ENCODE data around the gene HSD17B3. TPM values are rescaled to one million over a fixed set of nuclear protein-coding genes. Genes with fewer than 3 reads are reported as not detected.
A peak's percentile ranks its signal among the peaks of the same experiment; 100 is the strongest.

HSD17B3 gene
- total RNA-seq, 1 experiment from 2014 or later: not detected

DNA sequence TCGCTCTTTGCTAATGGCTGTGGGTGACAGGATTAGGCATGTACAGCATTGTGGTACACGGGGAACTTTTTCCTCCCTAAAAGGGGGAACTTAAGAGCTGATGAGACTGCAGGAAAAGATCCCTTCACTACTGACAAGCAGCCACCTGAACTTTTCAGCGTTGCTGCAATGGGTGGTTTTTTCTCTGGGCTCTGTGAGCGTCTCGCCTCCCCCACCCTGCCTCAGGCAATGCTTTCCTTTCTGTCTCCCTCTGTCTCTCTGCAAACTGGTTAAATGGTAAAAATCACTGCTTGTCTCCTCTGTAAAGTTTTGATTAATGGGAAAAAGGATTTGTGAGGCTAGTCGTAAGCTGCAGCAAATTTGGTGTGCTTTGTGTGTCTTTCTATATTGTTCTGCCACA is 20.3 kb downstream of the HSD17B3 start:
- no peaks in the 10 kb centered on the region for H3K9me3 ChIP-seq (replicated peaks)
- no peaks in the 10 kb centered on the region for H3K36me3 ChIP-seq
- no peak for DNase-seq (ENCODE audit: low read depth in 1 of 2, low spot score in 2 of 2)
- H3K27ac ChIP-seq: no peak overlapping the region
- no peaks in the 10 kb centered on the region for H3K27me3 ChIP-seq (replicated peaks)
- no peak overlapping the region for H3K4me3 ChIP-seq
- H3K4me1 ChIP-seq (replicated peaks): no peaks in the 10 kb centered on the region

DNA sequence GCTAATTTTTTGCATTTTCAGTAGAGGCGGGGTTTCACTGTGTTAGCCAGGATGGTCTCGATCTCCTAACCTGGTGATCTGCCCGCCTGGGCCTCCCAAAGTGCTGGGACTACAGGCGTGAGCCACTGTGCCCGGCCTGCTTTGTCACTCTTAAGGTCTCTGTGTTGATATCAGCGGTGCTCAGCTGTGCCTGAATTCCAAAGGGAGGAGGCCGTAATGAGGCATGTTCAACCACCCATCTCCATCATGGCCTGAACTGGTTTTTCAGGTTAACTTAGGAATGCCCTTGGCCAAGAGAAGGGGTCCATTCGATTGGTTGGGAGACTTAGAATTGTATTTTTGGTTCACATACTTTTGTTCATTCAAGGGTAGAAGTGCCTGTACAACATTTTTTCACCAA is 22.0 kb downstream of the HSD17B3 start:
- no peaks in the 10 kb centered on the region for H3K27me3 ChIP-seq (replicated peaks)
- DNase-seq (ENCODE audit: low read depth in 1 of 2, low spot score in 2 of 2): no peak
- H3K27ac ChIP-seq: no peak overlapping the region
- no peaks in the 10 kb centered on the region for H3K36me3 ChIP-seq
- no peak overlapping the region for H3K4me3 ChIP-seq
- no peaks in the 10 kb centered on the region for H3K9me3 ChIP-seq (replicated peaks)
- H3K4me1 ChIP-seq (replicated peaks): no peaks in the 10 kb centered on the region

DNA sequence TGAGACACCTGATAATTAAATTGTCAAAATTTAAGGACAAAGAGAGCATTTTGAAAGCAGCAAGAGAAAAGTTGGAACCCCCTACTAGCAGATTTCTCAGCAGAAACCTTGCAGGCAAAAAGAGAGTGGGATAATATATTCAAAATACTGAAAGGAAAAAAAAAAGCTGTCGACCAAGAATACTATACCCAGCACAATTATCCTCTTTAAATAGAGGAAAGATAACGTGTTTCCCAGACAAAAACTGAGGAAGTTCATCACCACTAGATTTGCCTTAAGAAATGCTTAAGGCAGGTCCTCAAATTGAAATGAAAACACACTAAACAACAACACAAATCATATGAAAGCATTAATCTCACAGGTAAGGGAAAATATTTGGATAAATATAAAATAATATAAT is 27.0 kb downstream of the HSD17B3 start:
- no peak for DNase-seq (ENCODE audit: low read depth in 1 of 2, low spot score in 2 of 2)
- Histone ChIP-seq H3K9me3 (replicated peaks) (no peaks in the 10 kb centered on the region), H3K4me3 (no peak overlapping the region)

DNA sequence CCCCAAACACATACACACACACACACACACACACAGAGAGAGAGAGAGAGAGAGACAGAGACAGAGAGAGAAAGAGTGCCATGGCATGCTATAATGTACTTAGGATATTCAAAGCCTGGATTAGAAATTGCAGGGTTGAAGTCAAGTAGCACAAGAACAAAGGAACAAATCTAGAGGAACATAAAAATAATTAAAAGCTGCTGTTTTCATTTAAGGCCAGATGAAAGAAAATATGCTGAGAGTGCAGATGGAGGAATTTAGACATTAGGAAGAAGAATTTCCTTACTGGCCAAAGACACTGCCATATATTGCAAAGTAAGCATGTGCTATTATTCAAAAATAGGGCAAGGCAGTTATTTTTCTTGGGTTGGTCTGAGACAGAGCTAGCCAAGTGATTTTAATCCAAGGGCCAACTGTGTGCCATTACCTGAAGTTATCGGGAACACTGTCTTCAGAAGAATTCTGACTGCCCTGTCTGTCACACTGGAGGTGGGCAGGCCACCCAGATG is 31.7 kb downstream of the HSD17B3 start:
- Histone ChIP-seq H3K4me1 (replicated peaks) (no peaks in the 10 kb centered on the region), H3K27me3 (replicated peaks) (no peaks in the 10 kb centered on the region), H3K27ac (no peak overlapping the region), H3K9me3 (replicated peaks) (no peaks in the 10 kb centered on the region), H3K36me3 (no peaks in the 10 kb centered on the region), H3K4me3 (no peak overlapping the region)
- no peak for DNase-seq (ENCODE audit: low read depth in 1 of 2, low spot score in 2 of 2)

More for the DNA sequence above, 27.0 kb downstream of the HSD17B3 start:
- Histone ChIP-seq H3K4me1 (replicated peaks) (no peaks in the 10 kb centered on the region), H3K36me3 (no peaks in the 10 kb centered on the region), H3K27me3 (replicated peaks) (no peaks in the 10 kb centered on the region), H3K27ac (no peak overlapping the region)

DNA sequence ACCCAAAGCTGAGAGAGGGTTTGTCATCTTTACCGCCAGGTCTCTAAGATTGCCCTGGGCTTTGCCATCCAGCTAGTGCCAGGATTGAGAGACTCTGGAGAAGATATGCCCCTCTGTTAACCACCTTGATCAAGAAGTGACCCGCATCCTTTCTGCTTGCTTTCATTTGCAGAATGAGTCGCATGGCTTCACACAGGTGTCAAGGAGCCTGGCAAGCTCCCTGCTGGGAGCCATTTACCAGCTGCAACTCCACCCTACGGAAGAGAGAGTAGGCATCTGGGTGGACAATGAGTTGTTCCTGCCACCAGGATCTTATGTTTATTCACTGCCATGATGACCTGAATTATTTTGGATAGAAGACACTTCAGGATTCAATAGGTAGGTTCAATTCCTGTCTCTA is 43.0 kb downstream of the HSD17B3 start:
- Histone ChIP-seq H3K27me3 (replicated peaks) (no peaks in the 10 kb centered on the region), H3K4me3 (no peak overlapping the region), H3K36me3 (no peaks in the 10 kb centered on the region), H3K4me1 (replicated peaks) (0 out of 2 replicates have a peak, but pooled peaks cover 6% of the 10 kb centered on the region), H3K27ac (no peak overlapping the region), H3K9me3 (replicated peaks) (no peaks in the 10 kb centered on the region)
- no peak for DNase-seq (ENCODE audit: low read depth in 1 of 2, low spot score in 2 of 2)

DNA sequence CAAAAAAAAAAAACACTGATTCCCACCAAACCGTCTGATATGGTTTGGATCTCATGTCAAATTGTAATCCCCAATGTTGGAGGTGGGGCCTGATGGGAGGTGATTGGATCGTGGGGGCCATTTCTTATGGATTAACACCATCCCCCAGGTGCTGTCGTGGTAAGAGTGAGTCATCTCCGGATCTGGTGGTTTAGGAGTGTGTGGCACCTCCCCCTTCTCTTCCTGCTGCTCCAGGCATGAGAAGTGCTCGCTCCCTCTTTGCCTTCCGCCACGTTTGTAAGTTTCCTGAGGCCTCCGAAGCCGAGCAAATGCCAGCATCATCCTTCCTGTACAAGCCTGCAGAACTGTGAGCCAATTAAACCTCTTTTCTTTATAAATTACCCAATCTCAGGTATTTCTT is 45.2 kb downstream of the HSD17B3 start:
- Histone ChIP-seq H3K27ac (no peak overlapping the region), H3K9me3 (replicated peaks) (no peaks in the 10 kb centered on the region), H3K4me1 (replicated peaks) (0 out of 2 replicates have a peak, but pooled peaks cover 6% of the 10 kb centered on the region), H3K4me3 (no peak overlapping the region), H3K27me3 (replicated peaks) (no peaks in the 10 kb centered on the region), H3K36me3 (no peaks in the 10 kb centered on the region)
- no peak for DNase-seq (ENCODE audit: low read depth in 1 of 2, low spot score in 2 of 2)

DNA sequence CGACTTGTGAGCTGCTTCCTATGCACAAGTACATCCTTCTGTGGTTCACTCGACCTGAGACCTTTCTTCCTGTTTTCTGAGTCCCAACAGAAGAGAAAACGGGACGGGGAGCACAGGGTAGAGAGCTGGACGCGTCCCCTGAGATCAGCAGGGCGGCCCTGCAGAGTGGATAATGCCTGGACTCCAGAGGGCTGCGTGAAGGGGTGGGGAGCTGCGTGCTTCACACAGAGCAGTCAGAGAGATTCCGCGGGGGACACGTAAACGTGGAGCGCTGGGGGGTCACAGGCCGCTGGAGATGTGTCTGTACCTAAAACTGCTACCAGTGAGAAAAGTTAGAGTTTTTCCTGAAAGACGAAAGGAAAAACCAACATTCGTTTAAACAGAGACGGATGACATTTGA is 46.3 kb downstream of the HSD17B3 start:
- H3K4me1 ChIP-seq (replicated peaks): 0 out of 2 replicates have a peak, but pooled peaks cover 6% of the 10 kb centered on the region
- no peaks in the 10 kb centered on the region for H3K9me3 ChIP-seq (replicated peaks)
- no peak overlapping the region for H3K4me3 ChIP-seq
- DNase-seq (ENCODE audit: low read depth in 1 of 2, low spot score in 2 of 2): no peak
- H3K36me3 ChIP-seq: no peaks in the 10 kb centered on the region
- no peak overlapping the region for H3K27ac ChIP-seq
- no peaks in the 10 kb centered on the region for H3K27me3 ChIP-seq (replicated peaks)

DNA sequence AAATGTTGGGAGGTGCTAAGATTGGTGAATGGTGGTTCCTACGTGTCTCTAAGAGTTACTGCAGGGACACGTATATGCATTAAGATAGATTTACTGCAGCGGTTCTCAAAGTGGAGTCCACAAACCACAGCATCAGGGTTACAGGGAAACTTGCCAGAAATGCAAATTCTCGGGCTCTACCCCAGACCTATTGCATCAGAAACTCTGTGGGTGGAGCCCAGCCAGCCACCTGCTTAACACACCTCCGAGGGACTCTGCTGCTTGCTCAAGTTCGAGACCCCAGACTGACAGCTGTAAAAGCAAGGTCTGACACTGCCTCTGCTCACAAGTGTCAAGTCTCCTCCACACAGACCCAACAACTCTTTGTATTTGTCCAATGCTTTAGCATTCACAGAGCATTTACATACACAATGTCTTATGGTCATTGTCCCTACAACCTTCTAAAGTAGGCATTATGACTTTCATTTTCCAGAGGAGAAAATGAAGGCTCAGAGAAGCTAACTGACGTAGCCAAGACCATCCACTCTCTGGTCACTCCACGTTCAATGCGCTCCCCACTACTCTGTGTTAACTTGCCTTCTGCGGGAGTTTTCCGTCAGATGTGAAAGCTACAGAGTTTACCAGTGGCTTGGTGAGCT is 48.8 kb downstream of the HSD17B3 start:
- no peak for DNase-seq (ENCODE audit: low read depth in 1 of 2, low spot score in 2 of 2)
- Histone ChIP-seq H3K9me3 (replicated peaks) (no peaks in the 10 kb centered on the region), H3K27ac (no peak overlapping the region), H3K4me1 (replicated peaks) (0 out of 2 replicates have a peak, but pooled peaks cover 6% of the 10 kb centered on the region), H3K27me3 (replicated peaks) (no peaks in the 10 kb centered on the region), H3K4me3 (no peak overlapping the region), H3K36me3 (no peaks in the 10 kb centered on the region)

DNA sequence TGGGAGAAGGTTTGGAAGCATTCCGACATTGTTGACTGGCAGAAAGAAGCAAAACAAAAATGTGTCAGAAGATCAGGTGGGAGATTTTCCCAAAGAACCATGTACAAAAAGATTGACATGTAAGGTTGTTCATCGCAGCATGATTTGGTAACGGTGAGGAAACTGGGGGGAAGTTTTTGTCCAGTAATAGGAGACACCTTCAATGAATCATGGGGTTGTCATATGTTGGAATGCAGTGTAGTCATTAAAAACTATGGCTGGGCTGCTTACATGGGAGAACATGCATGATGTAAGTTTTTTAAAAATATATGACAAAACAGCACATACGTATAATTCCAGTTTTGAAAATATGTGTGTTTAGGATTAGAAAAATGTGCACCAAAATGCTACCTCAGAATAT is 50.5 kb downstream of the HSD17B3 start:
- DNase-seq (ENCODE audit: low read depth in 1 of 2, low spot score in 2 of 2): no peak
- H3K36me3 ChIP-seq: no peaks in the 10 kb centered on the region
- no peaks in the 10 kb centered on the region for H3K9me3 ChIP-seq (replicated peaks)
- 0 out of 2 replicates have a peak, but pooled peaks cover 6% of the 10 kb centered on the region for H3K4me1 ChIP-seq (replicated peaks)
- H3K27me3 ChIP-seq (replicated peaks): no peaks in the 10 kb centered on the region
- H3K27ac ChIP-seq: no peak overlapping the region
- H3K4me3 ChIP-seq: no peak overlapping the region

DNA sequence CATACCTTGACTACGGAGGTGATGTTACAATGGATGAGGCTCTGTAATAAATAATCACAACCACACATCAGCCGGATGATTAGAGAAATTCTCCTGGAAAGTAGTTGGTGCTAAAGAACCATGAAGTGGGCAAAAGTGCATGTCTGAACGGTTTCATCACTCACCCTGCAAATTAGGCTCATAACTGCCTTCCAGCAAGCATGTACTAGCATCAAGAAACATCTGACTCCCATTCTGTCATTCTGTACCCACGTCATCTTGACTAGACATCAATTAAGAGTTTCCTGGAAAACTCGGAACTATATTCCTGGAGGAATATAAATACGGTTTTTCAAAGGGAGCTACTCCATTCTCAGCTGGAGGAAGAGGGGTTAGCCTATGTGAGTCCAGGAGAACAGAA is 52.2 kb downstream of the HSD17B3 start:
- Histone ChIP-seq H3K4me3 (no peak overlapping the region), H3K27me3 (replicated peaks) (no peaks in the 10 kb centered on the region)
- no peak for DNase-seq (ENCODE audit: low read depth in 1 of 2, low spot score in 2 of 2)

DNA sequence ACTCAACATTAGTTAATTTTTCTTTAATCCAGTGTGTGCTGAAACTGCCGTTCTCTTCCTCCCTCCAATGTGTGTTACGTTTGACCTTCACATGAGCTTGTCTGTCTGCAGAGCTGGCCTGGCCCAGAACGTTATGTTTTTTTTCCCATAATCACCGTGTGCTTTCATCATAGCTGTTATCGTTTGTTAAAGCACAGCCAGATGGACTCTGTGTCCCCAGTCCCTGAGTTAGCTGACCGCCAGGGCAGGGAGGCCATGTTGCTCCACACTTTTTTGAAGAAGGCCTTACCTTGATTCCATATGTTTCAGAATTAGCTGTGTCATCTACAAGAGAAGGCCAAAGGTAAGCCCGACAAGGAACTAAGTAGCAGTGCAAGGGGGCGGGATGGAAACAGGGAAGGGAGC is 55.7 kb downstream of the HSD17B3 start:
- Histone ChIP-seq H3K9me3 (replicated peaks) (no peaks in the 10 kb centered on the region), H3K4me1 (replicated peaks) (peaks cover 4% of the 10 kb centered on the region), H3K4me3 (no peak overlapping the region), H3K36me3 (no peaks in the 10 kb centered on the region), H3K27me3 (replicated peaks) (no peaks in the 10 kb centered on the region), H3K27ac (no peak overlapping the region)
- DNase-seq (ENCODE audit: low read depth in 1 of 2, low spot score in 2 of 2): no peak

More for the DNA sequence above, 52.2 kb downstream of the HSD17B3 start:
- no peaks in the 10 kb centered on the region for H3K4me1 ChIP-seq (replicated peaks)
- H3K27ac ChIP-seq: no peak overlapping the region
- no peaks in the 10 kb centered on the region for H3K9me3 ChIP-seq (replicated peaks)
- no peaks in the 10 kb centered on the region for H3K36me3 ChIP-seq

DNA sequence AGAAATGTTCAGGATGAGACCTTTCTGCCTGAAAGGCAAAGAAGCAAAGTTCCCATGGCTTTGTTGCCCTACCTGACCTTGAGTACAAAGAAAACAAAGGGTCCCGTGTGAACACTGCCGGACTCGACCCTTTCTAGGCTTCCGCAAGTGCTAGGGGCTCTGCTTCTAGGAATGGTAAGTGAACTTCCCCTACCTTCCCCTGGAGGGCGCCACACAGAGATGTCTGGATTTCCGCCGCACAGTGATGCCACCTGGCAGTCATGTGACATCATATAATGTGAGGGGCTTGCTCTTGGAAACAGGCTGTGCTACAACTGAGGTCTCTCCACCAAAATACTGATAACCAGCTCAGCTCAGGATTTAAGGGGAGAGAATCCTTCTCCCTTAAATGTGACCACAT is 56.6 kb downstream of the HSD17B3 start:
- DNase-seq (ENCODE audit: low read depth in 1 of 2, low spot score in 2 of 2): no peak
- H3K27ac ChIP-seq: no peak overlapping the region
- no peaks in the 10 kb centered on the region for H3K9me3 ChIP-seq (replicated peaks)
- no peaks in the 10 kb centered on the region for H3K36me3 ChIP-seq
- H3K27me3 ChIP-seq (replicated peaks): no peaks in the 10 kb centered on the region
- H3K4me1 ChIP-seq (replicated peaks): peaks cover 11% of the 10 kb centered on the region
- no peak overlapping the region for H3K4me3 ChIP-seq

DNA sequence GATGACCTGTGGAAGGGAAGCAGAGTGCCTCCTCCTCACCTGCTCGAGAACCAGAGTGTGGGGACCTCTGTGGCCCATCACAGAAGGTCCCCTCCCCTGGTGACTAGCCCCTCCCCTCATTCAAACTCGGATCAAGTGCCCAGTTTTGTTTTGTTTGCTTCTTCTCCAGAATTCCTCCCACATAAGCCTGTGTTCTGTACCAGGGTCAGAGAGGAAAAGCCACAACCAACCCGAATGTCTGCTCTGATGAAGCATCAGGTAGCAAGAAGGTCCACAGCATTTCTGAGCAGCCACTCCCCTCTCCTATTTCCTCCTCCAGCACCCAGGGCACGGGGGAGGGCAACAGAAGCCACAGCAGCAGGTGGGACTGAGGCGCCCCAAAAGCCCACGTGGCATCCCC is 58.2 kb downstream of the HSD17B3 start:
- Histone ChIP-seq H3K27me3 (replicated peaks) (no peaks in the 10 kb centered on the region), H3K4me1 (replicated peaks) (peaks cover 11% of the 10 kb centered on the region), H3K4me3 (no peak overlapping the region), H3K36me3 (no peaks in the 10 kb centered on the region), H3K9me3 (replicated peaks) (no peaks in the 10 kb centered on the region), H3K27ac (no peak overlapping the region)
- no peak for DNase-seq (ENCODE audit: low read depth in 1 of 2, low spot score in 2 of 2)

DNA sequence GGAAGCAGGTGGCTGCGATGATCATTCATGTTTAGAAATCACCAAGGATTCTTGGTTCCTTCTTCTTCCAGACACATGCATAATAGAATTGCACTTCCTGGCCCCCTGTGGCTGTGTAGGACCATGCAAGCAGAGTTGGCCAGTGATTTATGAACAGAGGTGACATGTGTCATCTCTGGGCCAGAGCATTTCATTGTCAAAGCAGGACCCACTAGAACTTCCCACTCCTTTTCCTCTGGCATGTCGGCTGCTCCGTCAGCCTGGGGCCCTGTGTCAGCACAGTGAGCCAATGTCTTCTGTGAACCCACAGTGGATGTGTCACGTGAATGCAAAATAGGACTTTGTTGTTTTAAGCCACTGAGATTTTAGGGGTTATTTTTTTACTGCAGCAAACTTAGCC is 59.2 kb downstream of the HSD17B3 start:
- H3K4me3 ChIP-seq: no peak overlapping the region
- no peaks in the 10 kb centered on the region for H3K27me3 ChIP-seq (replicated peaks)
- no peak overlapping the region for H3K27ac ChIP-seq
- no peaks in the 10 kb centered on the region for H3K9me3 ChIP-seq (replicated peaks)
- H3K4me1 ChIP-seq (replicated peaks): peaks cover 11% of the 10 kb centered on the region
- no peak for DNase-seq (ENCODE audit: low read depth in 1 of 2, low spot score in 2 of 2)
- H3K36me3 ChIP-seq: no peaks in the 10 kb centered on the region

DNA sequence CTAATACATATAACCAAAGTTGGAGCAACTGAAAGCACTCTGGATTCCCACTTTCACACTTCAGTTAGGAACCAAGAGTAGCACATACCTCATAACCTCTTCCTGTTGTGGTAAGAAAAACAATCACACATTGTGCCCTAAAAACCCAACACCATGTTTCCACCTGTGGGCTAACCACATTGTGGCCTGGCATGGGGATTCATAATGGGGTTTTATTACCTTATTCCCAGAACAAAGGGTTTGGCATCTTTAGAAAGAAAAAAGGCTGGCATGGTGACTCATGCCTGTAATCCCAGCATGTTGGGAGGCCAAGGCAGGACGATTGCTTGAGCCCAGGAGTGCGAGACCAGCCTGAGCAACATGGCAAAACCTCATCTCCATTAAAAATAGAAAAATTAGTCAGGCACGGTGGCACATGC is 60.6 kb downstream of the HSD17B3 start:
- H3K9me3 ChIP-seq (replicated peaks): no peaks in the 10 kb centered on the region
- DNase-seq (ENCODE audit: low read depth in 1 of 2, low spot score in 2 of 2): peak in 1 of 2 experiments; percentile 54
- H3K4me1 ChIP-seq (replicated peaks): peaks cover 11% of the 10 kb centered on the region
- no peak overlapping the region for H3K27ac ChIP-seq
- H3K36me3 ChIP-seq: no peaks in the 10 kb centered on the region
- no peak overlapping the region for H3K4me3 ChIP-seq
- no peaks in the 10 kb centered on the region for H3K27me3 ChIP-seq (replicated peaks)

Measured in SJSA1 (cell line).